Measurements from ENCODE around the gene SVIP. TPM values are rescaled to one million over a fixed set of nuclear protein-coding genes. Genes with fewer than 3 reads are reported as not detected.

Gene SVIP
- total and polyA plus RNA-seq, 5 donors, result 20.2 to 53.5 (median 36.5) TPM

- no peaks in the 10 kb centered on the region for H3K9me3 ChIP-seq (ENCODE audit: control insufficient read depth, low read length)
- intact Hi-C loops (cut with DNase I), result no loop called here
- ATAC-seq, result no peak
- WGBS, result 14% methylated on average over 4 of the region's 4 CpGs
- no peak overlapping the region for H3K27ac ChIP-seq (ENCODE audit: low read length)
- no peaks in the 10 kb centered on the region for H3K4me1 ChIP-seq (ENCODE audit: control insufficient read depth, insufficient read depth, low read length)
- DNase-seq, result no peak
- peak overlapping the region; percentile 72 for H3K4me3 ChIP-seq (ENCODE audit: low read length)
- H3K27me3 ChIP-seq (ENCODE audit: control insufficient read depth, insufficient read depth), result no peaks in the 10 kb centered on the region
These were observed 447 bp upstream of the SVIP start for GRCh38 chr11:22830082-22830414.

DNA sequence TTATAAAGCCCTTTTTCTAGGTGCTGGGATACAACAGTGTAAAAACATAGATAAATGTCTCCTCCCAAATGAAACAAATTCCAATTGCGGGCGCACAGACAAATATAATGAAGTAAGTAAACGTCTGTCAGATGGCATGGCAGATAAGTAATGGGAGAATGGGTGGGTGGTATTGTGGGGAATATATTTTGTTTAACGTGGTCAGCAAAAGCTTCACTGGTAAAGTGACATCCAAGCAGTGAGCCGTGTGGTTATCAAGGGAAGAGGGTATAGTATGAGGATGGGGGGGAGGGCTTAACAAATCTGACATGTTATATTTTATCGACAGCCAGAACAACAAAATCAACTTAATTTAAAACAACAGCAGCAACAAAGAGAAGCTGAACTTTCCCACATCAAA, 1.2 kb downstream of the SVIP start:
- H3K9me3 ChIP-seq (ENCODE audit: control insufficient read depth, low read length), result no peaks in the 10 kb centered on the region
- peak overlapping the region; percentile 72 for H3K4me3 ChIP-seq (ENCODE audit: low read length)
- 60% methylated on average over 6 of the region's 6 CpGs for WGBS
- no peak for ATAC-seq
- no peaks in the 10 kb centered on the region for H3K4me1 ChIP-seq (ENCODE audit: control insufficient read depth, insufficient read depth, low read length)
- no peaks in the 10 kb centered on the region for H3K27me3 ChIP-seq (ENCODE audit: control insufficient read depth, insufficient read depth)
- intact Hi-C loops (cut with DNase I), result no loop called here
- no peak overlapping the region for H3K27ac ChIP-seq (ENCODE audit: low read length)
- DNase-seq, result no peak

DNA sequence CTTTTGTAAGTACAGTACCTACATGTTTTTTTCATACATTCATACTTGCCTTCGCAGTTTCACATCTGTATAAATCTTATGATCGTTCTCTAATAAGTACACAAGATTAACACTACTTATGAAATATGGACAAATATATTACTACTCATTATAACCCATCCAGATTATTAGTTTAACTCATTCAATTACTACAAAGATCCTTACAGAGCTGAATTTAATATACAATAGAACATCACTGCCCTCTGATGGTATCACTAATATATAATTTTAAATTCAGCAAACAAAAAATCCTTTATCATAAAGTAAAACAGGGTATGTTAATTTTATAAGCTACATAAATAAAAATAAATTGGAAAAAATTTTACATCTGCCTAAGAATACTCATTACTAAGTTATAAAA, 7.4 kb downstream of the SVIP start:
- H3K4me3 ChIP-seq (ENCODE audit: low read length), result no peak overlapping the region
- 92% methylated on average over 2 of the region's 2 CpGs for WGBS
- DNase-seq (no peak), ATAC-seq (no peak)
- no peaks in the 10 kb centered on the region for H3K27me3 ChIP-seq (ENCODE audit: control insufficient read depth, insufficient read depth)
- H3K9me3 ChIP-seq (ENCODE audit: control insufficient read depth, low read length), result no peaks in the 10 kb centered on the region
- no peaks in the 10 kb centered on the region for H3K4me1 ChIP-seq (ENCODE audit: control insufficient read depth, insufficient read depth, low read length)
- intact Hi-C loops (cut with DNase I), result no loop called here
- H3K27ac ChIP-seq (ENCODE audit: low read length), result no peak overlapping the region

GRCh38 chr11:22809893-22810292, 19.7 kb downstream of the SVIP start:
- no peaks in the 10 kb centered on the region for H3K9me3 ChIP-seq (ENCODE audit: control insufficient read depth, low read length)
- no peak overlapping the region for H3K4me3 ChIP-seq (ENCODE audit: low read length)
- intact Hi-C loops (cut with DNase I), result no loop called here
- ATAC-seq (no peak), DNase-seq (no peak)
- no peaks in the 10 kb centered on the region for H3K4me1 ChIP-seq (ENCODE audit: control insufficient read depth, insufficient read depth, low read length)
- WGBS, result 91% methylated on average over 3 of the region's 3 CpGs
- H3K27ac ChIP-seq (ENCODE audit: low read length), result no peak overlapping the region
- H3K27me3 ChIP-seq (ENCODE audit: control insufficient read depth, insufficient read depth), result no peaks in the 10 kb centered on the region

DNA sequence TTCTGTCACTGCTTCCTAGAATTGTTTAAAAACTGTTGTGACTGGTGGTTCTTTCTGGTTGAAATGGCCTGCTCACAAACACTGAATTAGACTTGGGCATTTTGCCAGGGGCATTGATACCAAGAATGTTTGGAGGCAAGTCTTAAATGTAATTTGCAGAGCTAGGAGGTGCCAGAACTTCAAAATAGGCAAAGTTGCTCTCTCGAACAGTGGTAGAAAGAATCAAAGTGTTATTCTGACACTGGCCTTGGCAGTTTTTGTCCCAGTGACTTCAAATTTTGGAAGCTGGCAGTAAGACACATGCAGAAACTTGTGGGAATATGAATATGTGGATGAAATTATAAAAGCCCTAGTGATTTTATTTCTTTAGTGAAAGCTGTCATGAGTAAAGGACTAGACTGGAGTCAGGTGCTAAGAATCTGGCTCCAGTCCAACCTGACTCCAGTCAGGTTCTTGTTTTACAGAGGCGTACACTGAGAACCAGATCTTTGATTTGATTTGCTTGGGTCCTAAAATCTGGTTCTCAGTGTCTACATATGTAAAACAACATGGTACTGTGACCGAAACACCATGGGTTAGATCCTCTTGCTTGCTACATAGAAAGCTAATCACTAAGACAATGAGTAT, 20.9 kb downstream of the SVIP start:
- Histone ChIP-seq H3K9me3 (ENCODE audit: control insufficient read depth, low read length) (no peaks in the 10 kb centered on the region), H3K27ac (ENCODE audit: low read length) (no peak overlapping the region), H3K4me3 (ENCODE audit: low read length) (no peak overlapping the region), H3K4me1 (ENCODE audit: control insufficient read depth, insufficient read depth, low read length) (no peaks in the 10 kb centered on the region), H3K27me3 (ENCODE audit: control insufficient read depth, insufficient read depth) (no peaks in the 10 kb centered on the region)
- WGBS, result 69% methylated on average over 3 of the region's 3 CpGs
- no peak for ATAC-seq
- intact Hi-C loops (cut with DNase I), result no loop called here
- DNase-seq, result no peak

DNA sequence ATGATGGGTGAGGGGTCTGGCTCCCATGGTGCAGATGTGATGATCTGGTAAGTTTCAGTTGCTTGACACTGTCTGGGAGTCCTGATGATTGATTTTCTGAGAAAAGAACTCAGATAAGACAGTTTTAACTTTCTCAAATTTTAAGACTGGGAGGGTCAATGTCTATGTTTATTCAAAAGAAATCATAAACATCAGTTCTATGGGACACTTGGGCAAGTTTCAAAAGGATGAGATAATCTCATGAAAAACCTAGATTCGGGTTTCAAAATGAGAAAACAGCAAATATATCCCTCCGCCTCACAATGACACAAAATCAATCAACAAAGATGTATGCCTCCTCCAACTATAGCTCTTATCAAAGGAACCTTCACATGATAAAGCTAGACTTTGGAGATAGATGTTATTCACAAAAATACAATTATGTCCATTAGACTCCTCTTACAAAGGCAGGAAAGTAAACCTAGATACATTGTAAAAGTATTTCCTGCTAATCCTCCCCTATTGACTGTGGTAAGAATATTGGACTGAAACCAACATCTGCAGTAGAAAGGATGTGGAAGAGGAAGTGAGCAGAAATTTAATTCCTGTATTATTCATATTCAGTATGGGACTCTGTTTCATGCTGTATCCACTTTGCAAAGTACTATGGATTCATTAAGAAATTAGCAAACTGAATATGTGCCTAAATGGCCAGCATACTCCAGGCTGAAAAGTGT, 21.6 kb downstream of the SVIP start:
- H3K4me3 ChIP-seq (ENCODE audit: low read length), result no peak overlapping the region
- H3K27ac ChIP-seq (ENCODE audit: low read length), result no peak overlapping the region
- no peaks in the 10 kb centered on the region for H3K27me3 ChIP-seq (ENCODE audit: control insufficient read depth, insufficient read depth)
- DNase-seq, result no peak
- H3K9me3 ChIP-seq (ENCODE audit: control insufficient read depth, low read length), result no peaks in the 10 kb centered on the region
- intact Hi-C loops (cut with DNase I), result no loop called here
- no peaks in the 10 kb centered on the region for H3K4me1 ChIP-seq (ENCODE audit: control insufficient read depth, insufficient read depth, low read length)
- peak; percentile 47 to 74 for ATAC-seq
- 62% methylated on average over 2 of the region's 2 CpGs for WGBS

- 81% methylated on average over 2 of the region's 2 CpGs for WGBS
- Histone ChIP-seq H3K4me3 (ENCODE audit: low read length) (no peak overlapping the region), H3K27me3 (ENCODE audit: control insufficient read depth, insufficient read depth) (no peaks in the 10 kb centered on the region), H3K4me1 (ENCODE audit: control insufficient read depth, insufficient read depth, low read length) (no peaks in the 10 kb centered on the region), H3K27ac (ENCODE audit: low read length) (no peak overlapping the region), H3K9me3 (ENCODE audit: control insufficient read depth, low read length) (no peaks in the 10 kb centered on the region)
- DNase-seq (no peak), ATAC-seq (no peak)
- intact Hi-C loops (cut with DNase I), result no loop called here
These were observed 22.2 kb downstream of the SVIP start for GRCh38 chr11:22807391-22807790.

DNA sequence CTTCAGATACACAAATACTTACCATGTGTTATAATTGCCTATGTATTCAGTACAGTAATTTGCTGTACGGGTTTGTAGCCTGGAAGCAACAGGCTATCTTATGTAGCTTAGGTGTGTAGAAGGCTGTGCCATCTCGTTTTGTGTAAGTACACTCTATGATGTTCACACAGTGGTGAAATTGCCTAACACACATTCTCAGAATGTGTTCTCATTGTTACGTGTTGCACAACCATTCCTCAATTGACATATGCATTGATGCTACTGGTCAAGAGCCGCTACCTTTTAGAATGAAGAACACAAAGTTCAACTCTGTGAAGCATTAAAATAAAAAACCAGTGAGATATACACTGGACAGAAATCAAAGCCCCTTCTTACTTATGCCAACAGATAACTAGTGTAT, 26.7 kb downstream of the SVIP start:
- Histone ChIP-seq H3K9me3 (ENCODE audit: control insufficient read depth, low read length) (no peaks in the 10 kb centered on the region), H3K27me3 (ENCODE audit: control insufficient read depth, insufficient read depth) (no peaks in the 10 kb centered on the region), H3K4me1 (ENCODE audit: control insufficient read depth, insufficient read depth, low read length) (no peaks in the 10 kb centered on the region), H3K27ac (ENCODE audit: low read length) (no peak overlapping the region), H3K4me3 (ENCODE audit: low read length) (no peak overlapping the region)
- no peak for DNase-seq
- 92% methylated on average over 4 of the region's 4 CpGs for WGBS
- no peak for ATAC-seq
- intact Hi-C loops (cut with DNase I), result no loop called here

GRCh38 chr11:22800482-22800881, 29.1 kb downstream of the SVIP start:
- no peaks in the 10 kb centered on the region for H3K4me1 ChIP-seq (ENCODE audit: control insufficient read depth, insufficient read depth, low read length)
- WGBS, result 66% methylated on average over 5 of the region's 5 CpGs
- H3K4me3 ChIP-seq (ENCODE audit: low read length), result no peak overlapping the region
- H3K27ac ChIP-seq (ENCODE audit: low read length), result no peak overlapping the region
- no peaks in the 10 kb centered on the region for H3K27me3 ChIP-seq (ENCODE audit: control insufficient read depth, insufficient read depth)
- no peak for ATAC-seq
- intact Hi-C loops (cut with DNase I), result no loop called here
- no peaks in the 10 kb centered on the region for H3K9me3 ChIP-seq (ENCODE audit: control insufficient read depth, low read length)
- no peak for DNase-seq

- WGBS, result 21% methylated on average over 1 of the region's 1 CpG
- DNase-seq, result no peak
- ATAC-seq, result peak in 1 of 2 donors; percentile 64
- Histone ChIP-seq H3K4me3 (ENCODE audit: low read length) (no peak overlapping the region), H3K4me1 (ENCODE audit: control insufficient read depth, insufficient read depth, low read length) (no peaks in the 10 kb centered on the region), H3K27me3 (ENCODE audit: control insufficient read depth, insufficient read depth) (no peaks in the 10 kb centered on the region), H3K9me3 (ENCODE audit: control insufficient read depth, low read length) (no peaks in the 10 kb centered on the region), H3K27ac (ENCODE audit: low read length) (no peak overlapping the region)
- intact Hi-C loops (cut with DNase I), result no loop called here
These were observed 30.7 kb downstream of the SVIP start for GRCh38 chr11:22798901-22799300.

GRCh38 chr11:22797047-22797446, 32.6 kb downstream of the SVIP start:
- 78% methylated on average over 3 of the region's 3 CpGs for WGBS
- intact Hi-C loops (cut with DNase I), result no loop called here
- ATAC-seq, result no peak

GRCh38 chr11:22795914-22796313, 33.7 kb downstream of the SVIP start:
- intact Hi-C loops (cut with DNase I), result no loop called here
- no peaks in the 10 kb centered on the region for H3K4me1 ChIP-seq (ENCODE audit: control insufficient read depth, insufficient read depth, low read length)
- ATAC-seq, result no peak
- DNase-seq, result no peak
- H3K9me3 ChIP-seq (ENCODE audit: control insufficient read depth, low read length), result no peaks in the 10 kb centered on the region
- no peaks in the 10 kb centered on the region for H3K27me3 ChIP-seq (ENCODE audit: control insufficient read depth, insufficient read depth)
- no peak overlapping the region for H3K27ac ChIP-seq (ENCODE audit: low read length)
- 88% methylated on average over 1 of the region's 1 CpG for WGBS
- no peak overlapping the region for H3K4me3 ChIP-seq (ENCODE audit: low read length)

More at GRCh38 chr11:22797047-22797446, 32.6 kb downstream of the SVIP start:
- H3K4me3 ChIP-seq (ENCODE audit: low read length), result no peak overlapping the region
- no peak overlapping the region for H3K27ac ChIP-seq (ENCODE audit: low read length)
- H3K27me3 ChIP-seq (ENCODE audit: control insufficient read depth, insufficient read depth), result no peaks in the 10 kb centered on the region
- H3K9me3 ChIP-seq (ENCODE audit: control insufficient read depth, low read length), result no peaks in the 10 kb centered on the region
- no peaks in the 10 kb centered on the region for H3K4me1 ChIP-seq (ENCODE audit: control insufficient read depth, insufficient read depth, low read length)
- no peak for DNase-seq

All from right cardiac atrium (tissue), 5 donors.